T-helper 1 cell treated with Interleukin-12 subunit alpha and Interleukin-12 subunit beta and Interleukin-4 antibody, amounts not matched to agents 30 ng/mL and 1 ng/mL, for 36 hours (primary cell): ENCODE data around the gene NSG1. TPM values are rescaled to one million over a fixed set of nuclear protein-coding genes. Genes with fewer than 3 reads are reported as not detected.

Experiments used
- intact Hi-C: fragments of 100-400 bp; cut with micrococcal nuclease; formaldehyde crosslinking; loops from one replicate; pipeline ENCODE4 v1.15.1; 2024
- total RNA-seq: library from RNA; stranded (reverse); gene quantifications from 2 replicates; pipeline ENCODE4 v1.2.3, GENCODE V29; 2022

NSG1 gene
- total RNA-seq, 1 donor from 2014 or later, result 0.69 TPM

DNA sequence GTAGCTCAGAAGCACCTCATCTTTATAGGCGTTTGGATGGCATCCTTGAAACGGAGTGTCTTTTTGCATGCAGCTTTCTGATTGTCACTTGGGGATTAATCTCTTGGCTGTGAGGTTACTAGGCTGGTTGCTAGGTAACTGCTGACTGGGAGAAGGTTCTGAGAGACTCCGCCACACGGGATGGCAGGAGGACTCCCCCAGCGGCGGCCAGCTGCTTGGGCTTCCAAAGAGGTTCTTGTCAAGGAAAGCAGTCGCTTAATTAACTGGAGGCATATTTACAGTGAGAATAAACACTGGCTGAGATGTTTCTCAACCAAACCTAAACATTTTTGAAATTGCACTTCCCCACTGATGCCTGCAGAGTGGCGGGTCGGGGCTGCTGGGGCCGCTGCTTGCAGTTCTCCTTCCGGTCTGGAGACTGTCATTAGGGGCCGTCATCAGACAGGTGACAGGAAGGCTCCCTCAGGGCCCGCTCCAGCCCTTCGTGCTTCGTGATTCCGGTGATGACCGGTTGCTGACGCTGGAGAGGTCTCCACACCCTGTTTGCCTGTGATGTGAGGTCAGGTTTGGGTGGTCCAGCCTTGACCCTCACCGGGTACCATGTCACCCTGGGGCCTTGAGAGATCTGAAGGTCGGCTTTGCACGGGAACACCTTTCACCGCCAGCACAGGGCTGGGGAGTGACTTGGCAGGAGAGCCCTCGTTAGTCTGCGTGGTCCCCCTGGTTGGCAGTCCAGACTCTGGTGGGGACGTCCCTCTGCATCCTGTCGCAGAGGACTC lies 9.1 kb downstream of the NSG1 start:
- intact Hi-C loops, result no loop called here

DNA sequence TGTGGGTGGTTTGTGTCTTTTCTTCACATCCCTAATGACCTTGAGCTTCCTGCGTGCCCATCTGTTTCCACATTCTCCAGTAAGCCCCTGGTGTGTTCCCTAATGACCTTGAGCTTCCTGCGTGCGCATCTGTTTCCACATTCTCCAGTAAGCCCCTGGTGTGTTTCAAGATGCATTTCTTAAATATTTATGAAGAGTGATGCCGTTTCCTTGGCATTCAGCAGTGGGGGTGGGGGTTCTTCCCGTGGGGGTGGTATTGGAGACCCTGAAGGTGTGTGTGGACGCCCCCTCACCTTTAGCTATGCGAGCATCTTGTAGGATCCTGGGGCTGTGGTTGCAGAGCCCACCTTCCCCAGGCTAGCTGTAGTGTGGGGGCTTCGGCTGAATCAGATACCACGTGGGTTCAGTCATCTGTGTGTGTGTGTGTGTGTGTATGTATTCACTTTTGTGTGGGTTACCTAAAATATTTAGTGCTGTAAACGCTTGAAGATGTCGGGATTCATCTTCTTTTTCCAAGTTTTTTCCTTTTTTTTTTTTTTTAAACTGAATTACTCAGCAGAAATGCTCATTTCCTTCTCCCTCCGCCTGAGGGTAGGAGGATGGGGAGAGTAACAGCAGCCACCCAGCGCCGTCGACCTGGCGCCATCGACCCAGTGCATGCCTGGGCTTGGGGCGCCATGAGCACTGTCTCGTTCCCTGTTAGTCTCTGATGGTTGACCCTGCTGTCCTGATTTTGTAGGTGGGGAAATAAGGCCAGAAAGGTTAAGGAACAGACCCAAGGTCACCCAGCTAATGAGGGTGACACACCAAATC lies 9.9 kb downstream of the NSG1 start:
- intact Hi-C loops, result no loop called here

DNA sequence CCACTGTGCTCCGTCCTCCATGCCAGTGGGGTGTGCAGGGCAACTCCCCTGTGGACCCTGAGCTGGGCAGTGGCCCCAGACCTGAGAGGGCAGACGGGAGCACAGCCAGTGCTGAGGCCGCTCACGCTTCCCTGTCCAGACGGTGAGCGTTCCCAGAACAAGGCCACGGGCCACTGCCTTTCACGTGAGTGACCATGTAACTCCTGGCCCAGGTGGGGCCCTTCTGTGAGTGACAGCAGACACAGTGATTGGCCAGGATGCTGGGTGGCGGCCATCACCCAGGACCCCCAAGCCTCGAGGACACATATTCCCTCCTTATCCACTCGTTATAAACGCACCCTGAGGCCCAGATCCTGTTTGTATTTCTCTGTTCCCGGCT lies 10.5 kb downstream of the NSG1 start:
- intact Hi-C loops, result no loop called here

DNA sequence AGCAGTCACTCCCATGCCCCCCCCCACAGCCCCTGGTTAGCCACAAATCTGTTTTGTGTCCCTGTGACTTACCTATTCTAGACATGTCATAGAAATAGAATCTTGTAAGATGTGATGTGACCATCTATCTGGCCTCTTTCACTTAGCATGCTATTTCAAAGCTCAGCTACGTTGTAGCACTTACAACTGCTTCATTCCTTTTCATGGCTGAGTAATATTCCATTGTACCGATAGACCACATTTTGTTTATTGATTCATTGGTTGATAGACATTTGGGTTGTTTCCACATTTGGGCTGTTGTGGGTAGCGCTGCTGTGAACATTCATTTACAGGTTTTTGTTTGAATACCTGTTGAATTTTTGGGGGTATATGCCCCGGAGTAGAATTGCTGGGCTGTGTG lies 11.5 kb downstream of the NSG1 start:
- intact Hi-C loops, result no loop called here

DNA sequence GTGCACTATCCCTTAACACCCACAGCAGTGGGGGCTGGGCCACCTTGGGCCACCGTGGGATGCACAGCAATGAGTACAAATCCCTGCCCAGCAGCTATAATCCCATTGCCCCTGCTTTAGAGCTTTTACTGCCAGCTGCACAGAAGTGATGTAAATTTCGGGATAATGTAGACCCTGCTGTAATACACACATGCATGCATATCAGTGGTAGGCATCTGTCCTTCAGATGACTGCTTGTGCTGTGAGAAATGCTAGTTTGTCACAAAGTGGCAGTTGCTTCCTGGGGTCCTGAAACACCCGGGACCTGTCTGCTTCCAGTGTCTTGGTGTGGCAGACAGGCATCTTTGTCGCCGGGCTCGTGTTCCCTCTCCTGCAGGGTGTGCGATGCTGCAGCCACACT lies 14.1 kb downstream of the NSG1 start:
- intact Hi-C loops, result no loop called here

DNA sequence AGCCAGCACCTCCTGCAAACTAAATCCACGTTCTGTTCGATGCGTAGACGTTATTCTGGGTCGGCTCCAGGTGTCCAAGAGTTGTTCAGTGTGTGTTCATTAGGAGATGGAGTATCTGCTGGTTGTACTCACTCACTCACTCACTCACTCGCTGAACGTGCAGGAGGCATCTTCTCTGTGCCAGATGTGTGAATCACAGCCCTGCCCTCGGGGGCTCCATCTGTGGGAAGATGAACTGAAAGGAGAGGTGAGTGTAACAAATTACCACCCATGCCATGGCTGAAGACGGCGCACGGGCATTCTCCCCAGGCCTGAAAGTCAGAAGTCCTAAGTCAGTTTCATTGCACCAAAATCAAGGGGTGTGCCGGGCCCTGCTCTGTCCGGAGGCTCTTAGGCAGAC lies 16.1 kb downstream of the NSG1 start:
- intact Hi-C loops, result no loop called here

DNA sequence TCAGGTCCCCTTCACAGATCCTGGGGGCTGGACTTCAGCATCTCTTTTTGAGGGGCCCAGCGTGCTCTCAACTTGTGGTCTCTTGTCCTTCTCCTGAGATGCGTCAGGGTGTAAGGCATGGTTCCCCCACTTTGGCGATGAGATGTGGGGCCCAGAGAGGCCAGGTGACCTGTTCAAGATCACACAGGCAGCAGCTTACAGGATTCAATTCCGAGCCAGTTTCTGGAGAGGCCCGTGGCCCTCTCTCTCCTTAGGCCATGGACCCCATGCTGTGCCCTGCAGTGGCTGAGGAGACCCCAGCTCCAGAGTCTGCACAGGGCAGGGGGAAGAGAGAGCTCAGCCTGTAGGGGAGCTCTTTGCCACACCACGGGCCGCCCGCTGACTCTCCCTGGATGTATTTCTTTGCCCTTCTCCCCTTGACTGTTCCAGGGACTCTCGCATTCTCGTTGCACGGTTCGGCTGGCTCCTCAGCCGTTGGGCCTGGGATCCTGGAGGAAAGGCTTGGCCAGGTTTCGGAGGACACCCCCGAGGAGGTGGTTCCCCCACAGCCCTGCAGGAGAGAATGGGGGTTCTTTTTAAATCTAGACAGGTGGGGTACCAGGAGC lies 18.6 kb downstream of the NSG1 start:
- intact Hi-C loops, result no loop called here

DNA sequence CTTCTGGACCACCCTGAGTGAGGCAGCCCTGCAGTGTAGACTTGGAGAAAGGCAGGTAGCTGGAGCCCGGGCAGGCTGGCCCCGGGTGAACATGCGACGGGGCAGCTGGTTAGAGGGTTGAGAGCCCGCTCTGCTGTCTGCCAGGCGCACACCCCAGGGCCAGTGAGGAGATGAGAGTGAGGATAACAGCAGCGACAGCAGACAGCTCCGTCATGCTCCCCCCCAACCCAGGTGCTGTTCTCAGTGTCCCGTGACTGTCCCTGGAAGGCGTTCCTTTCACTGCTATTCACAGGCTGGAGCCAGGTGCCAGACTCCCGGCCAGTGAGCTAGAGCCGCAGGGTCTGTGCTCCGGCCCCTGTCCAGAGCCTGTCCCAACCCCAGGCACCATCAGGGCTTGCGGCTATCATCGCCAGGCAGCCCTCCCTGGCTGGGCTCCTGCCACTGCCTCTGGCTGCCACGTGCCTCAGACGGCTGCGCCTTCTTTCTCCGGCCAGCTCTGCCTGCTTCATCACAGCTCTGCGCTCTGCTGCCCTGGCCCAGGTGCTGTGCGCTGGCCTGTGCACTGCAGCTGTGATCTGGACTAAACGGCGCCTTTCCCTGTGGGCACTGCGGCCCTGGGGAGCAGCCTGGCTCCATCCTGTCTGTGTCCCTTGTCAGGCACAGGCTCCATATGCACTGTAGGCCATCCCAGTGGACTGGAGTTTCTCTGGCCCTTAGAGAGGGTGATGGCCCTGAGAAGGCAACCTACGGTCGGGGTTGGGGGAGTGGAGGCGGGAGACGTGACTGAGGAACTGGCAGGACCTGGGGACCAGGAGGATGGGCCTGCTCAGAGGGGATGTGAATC lies 19.8 kb downstream of the NSG1 start:
- intact Hi-C loops, result no loop called here

DNA sequence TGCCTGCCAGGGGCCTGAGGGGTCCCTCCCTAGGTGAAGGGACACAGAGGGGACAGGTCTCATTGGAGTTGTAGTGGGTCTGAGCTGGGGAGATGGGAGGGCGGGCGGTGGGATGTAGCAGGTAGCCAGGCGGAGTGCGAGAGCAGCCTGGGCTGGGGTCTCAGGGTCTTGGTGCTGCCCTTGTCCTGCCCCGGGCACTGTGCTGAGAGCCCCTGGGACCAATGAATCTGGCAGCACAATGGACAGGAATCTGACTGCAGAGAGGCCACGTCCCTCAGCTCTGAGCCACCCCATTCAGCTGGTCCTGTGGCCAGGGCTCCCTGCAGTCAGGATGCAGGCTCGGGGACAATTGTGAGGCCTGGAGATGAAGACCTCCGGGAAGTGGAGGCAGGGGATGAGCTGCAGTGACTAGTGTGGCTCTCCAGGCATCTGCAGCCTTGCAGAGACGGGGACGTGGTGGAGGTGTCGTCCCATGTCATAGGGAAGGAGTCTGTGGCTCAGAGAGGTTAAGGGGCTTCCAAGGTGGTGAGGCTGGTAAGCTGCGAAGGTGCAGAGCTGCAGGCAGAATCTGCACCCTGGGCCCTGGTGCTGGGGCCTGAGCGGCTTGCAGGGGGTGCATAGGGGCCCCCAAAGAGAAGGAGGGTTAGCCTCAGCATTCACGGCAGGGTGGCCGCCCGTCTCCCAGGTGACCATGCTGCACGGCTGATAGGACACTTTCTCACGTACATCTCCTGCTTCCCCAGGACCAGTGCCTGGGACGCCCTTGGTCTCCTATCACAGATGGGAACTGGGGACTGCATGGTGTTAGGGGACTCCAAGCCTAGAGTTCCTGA lies 20.6 kb downstream of the NSG1 start:
- intact Hi-C loops, result no loop called here

DNA sequence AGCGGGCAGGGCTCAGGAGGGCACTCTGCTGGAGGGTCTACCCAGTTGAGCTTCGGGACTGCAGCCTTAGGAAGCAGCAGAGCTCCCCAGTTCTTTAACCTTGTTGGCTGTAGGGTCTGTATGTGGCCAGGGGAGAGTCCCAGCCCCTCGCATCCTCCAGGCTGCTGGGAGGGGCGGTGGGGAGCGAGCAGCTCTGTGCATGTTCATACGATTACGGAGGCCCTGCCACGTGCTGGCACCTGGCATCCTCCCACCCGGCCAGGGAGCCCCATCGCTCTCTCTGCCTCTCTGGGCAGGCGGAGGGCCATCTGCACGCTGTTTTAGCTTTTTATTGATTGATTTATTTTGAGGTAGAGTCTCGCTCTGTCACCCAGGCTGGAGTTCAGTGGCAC lies 21.2 kb downstream of the NSG1 start:
- intact Hi-C loops, result no loop called here

DNA sequence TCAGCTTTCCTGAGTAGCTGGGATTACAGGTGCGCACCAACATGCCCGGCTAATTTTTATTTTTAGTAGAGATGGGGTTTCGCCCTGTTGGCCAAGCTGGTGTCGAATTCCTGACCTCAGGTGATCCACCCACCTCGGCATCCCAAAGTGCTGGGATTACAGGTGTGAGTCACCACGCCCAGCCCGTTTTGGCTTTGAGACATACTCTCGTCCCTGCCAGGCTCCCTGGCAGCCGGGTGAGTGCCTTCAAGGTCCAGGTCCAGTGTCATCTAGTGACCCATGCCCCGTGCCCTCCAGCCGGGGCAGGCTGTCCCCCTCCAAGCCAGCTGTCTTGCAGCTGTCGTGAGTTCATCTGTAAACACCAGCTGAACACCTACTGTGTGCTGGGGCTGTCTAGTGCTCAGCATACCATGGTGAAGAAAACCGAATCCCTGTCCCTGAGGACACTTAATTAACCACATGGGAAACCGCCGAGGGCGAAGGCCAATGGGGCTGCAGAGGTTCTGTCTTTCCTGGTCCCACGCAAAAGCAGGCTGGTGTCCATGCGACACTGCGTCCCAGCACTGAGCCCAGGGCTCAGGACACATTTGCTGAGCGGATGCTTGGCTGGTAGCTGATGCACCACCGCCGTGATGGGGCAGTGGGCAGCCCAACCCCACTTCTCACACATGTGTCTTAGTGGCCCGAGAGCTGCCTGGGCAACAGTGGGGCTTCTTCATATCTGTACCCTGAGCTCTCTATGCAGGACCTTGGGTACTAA lies 21.9 kb downstream of the NSG1 start:
- intact Hi-C loops, result no loop called here

DNA sequence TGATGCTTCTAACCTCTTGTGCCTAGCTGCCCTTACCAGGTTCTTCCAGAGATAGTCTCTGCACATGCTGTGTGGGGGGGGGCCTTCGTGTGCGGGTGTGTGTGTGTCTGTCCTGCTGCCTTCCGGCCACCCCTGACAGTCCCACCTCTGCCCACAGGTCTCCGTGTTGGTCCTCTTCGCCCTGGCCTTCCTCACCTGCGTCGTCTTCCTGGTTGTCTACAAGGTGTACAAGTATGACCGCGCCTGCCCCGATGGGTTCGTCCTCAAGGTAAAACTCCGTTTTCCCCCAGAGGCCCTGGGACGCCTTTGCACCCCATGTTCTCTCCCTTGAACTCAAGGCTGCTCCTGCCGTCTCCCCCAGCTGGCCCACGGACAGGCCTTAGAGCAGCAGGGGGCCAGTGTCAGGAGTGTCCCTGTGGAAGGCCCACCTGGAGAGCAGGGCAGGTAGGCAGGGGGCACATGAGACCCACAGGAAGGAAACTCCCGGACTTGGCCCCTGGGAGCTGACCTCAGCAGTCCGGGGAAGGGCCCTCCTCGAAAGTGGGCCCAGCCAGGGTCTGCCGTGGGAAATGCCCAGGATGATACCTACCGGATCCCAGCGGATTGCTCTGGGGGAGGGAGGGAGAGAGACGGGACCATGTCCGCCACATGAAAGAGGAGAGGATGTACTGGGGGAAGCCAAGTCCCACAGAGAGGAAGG lies 22.7 kb downstream of the NSG1 start:
- intact Hi-C loops, result no loop called here

DNA sequence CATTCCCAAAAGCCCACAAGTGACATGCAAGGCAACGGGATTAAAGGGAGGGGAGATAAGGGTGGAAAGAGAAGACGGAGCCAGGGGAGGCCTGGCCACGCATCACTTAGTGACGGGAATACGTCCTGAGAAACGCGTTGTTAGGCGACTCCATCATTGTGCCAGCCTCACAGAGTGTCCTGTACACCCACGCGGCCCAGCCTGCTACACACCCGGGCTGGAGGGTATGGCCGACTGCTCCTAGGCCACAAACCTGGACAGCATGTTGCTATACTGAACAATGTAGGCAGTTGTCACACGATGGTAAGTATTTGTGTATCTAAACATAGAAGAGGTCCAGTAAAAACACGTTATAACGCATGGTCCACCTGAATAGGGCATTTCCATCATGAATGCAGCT lies 23.4 kb downstream of the NSG1 start:
- intact Hi-C loops, result no loop called here

DNA sequence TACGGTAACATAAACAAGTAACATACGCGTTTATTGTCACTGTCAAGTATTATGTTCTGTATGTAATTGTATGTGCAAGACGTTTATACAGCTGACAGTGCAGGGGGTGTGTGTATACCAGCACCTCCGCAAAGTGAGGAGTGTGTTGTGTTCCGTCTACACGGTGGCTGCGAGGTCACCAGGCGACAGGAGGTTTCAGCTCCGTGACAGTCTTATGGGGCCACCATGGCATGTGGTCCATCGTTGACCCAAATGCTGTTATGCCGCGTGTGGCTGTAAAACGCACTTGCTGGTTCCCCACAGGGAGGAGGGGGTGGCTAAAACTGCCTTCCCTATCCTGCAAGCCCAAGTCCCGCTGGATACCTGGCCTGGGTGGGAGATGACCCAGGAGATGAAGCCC lies 25.0 kb downstream of the NSG1 start:
- intact Hi-C loops, result no loop called here

DNA sequence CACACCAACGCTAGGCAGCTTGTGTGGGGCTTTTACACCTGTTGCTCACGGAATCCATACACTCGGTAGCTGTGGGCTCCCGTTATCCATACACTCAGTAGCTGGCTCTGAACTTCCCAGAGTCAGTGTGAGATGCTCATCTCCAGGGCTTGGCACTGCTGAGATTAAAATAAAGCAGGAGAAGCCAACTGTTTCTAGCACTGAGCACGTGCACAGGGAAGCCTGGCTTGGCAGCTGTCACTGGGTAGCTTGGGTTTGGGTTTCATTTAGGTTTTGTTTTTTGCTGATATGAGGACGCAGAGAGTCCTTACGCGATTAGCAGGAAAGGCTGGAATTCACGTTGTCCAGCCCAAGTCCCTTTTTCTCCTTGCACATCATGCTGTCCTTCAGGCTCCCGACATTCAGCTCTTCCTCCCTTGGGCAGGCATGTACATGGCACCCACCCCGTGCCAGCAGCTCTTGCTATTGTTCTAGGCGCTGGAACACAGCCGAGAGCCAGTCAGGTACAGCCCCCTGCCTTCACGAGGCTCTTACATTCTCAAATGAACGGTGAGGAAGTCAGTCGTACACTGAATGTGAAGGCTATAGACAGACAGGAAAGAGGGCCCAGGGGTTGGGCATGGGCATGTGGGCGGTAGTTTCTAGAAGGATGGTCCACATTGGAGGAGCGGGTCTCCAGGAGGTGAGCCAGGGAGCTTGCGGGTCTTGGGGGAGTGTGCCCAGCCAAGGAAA lies 25.9 kb downstream of the NSG1 start:
- intact Hi-C loops, result no loop called here

DNA sequence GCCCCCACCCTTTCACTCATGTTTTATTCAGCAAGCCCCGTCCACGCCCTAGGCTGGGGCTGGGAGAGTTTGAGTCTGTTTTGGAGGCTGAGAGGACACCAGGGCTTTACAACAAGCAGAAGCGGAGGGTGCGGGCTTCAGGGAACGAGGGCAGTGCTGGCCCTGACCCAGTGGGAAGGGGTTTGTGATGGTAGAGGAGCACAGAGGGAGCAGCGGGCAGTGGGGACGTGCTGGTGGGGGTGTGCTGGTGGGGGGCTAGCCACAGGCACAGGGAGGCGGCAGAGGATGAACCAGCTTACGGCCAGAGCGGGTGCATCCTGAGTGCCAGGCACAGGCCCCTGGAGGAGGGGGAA lies 26.4 kb downstream of the NSG1 start:
- intact Hi-C loops, result no loop called here

DNA sequence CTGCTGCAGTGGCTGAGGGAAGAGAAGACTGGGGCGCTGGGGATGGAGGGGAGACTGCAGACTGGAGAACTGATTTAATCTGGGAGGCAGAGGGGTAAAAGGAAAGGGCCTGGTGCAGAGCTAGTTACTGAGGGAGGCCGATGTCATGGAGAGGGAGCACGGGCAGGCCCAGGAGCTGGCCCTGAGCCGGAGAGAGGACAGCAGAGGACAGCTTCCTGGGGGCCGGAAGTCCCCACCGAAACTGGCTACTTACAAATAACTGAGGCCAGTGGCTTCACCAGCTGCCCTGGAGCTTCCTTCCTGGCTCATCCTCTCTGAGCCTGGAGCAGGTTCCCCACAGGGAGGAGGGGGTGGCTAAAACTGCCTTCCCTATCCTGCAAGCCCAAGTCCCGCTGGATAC lies 26.9 kb downstream of the NSG1 start:
- intact Hi-C loops, result no loop called here

DNA sequence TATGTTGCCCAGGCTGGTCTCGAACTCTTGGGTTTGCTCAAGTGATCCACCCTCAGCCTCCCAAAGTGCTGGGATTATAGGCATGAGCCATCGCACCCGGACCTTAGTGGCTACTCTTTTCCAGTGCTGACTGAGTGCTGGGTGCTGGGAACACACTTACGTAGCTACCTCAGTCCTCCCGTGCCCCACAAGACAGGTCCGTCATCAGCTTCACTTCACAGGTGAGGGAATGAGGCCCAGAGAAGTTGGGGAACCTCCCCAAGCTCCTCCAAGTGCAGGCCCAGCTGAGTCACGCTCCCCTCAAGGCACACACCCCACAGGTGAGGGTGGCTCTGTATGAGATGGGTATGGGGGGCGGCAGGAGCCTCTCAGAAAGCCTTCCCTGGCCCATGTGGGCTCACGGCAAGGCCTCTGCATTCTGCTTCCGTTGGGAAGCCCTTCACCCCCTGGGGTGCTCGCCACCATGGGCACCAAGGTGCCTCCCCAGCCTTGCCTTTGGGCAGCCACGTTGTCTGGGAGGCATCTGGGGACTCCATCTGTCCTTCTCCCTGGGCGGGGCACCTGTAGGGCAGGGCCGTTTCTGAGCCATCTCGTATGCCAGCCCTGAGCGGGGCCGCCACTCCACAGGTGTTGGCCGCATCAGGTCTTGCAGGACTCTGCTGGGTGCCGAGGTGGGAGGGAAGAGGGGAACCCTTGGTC lies 28.4 kb downstream of the NSG1 start:
- intact Hi-C loops, result no loop called here
